ENCODE results near the gene AP1S3. TPM values are rescaled to one million over a fixed set of nuclear protein-coding genes. Genes with fewer than 3 reads are reported as not detected.

The AP1S3 gene
- total and polyA plus RNA-seq, 2 of the 4 experiments (the other 2 are of a cell fraction), result 2.5 to 4.1 TPM

DNA sequence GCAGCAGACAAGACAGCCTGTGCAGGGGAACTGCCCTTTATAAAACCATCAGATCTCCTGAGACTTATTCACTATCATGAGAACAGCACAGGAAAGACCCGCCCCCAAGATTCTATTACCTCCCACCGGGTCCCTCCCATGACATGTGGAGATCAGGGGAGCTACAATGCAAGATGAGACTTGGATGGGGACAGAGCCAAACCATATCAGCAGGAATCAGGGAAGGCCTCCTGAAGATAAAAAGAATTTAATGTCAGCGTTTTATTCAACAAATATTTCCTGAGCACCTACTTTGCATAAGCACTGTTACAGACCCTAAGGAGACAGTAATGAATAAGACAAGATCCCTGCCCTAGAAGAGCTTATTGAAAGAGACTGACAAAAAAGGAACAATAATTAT is 105.0 kb downstream of the AP1S3 start:
- no peak overlapping the region for H3K23ac ChIP-seq (ENCODE audit: low read depth, low read length)
- H3K4me1 ChIP-seq (ENCODE audit: control insufficient read depth, insufficient read depth, low read length), result peaks cover 18% of the 10 kb centered on the region
- no peaks in the 10 kb centered on the region for H3K36me3 ChIP-seq (ENCODE audit: control insufficient read depth, insufficient read depth, low read length)
- no peak overlapping the region for H3K4me3 ChIP-seq (ENCODE audit: insufficient read depth, low read depth, low read length)
- TF ChIP-seq, protein P1, sequence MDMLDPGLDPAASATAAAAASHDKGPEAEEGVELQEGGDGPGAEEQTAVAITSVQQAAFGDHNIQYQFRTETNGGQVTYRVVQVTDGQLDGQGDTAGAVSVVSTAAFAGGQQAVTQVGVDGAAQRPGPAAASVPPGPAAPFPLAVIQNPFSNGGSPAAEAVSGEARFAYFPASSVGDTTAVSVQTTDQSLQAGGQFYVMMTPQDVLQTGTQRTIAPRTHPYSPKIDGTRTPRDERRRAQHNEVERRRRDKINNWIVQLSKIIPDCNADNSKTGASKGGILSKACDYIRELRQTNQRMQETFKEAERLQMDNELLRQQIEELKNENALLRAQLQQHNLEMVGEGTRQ (IDR thresholded peaks at IDR 0.05; ENCODE audit: low read depth, low read length), result no peak
- TF ChIP-seq BHLHE40 (IDR thresholded peaks at IDR 0.05; ENCODE audit: low read depth, low read length), result no peak
- intact Hi-C loops (cut with micrococcal nuclease) (no loop called here), in situ Hi-C loops (cut with MboI; ENCODE audit: low sequenced_read_pairs) (no loop called here), dilution Hi-C loops (cut with HindIII; ENCODE audit: low sequenced_read_pairs, unreplicated experiment) (no loop called here)
- no peak overlapping the region for H3K27ac ChIP-seq (ENCODE audit: insufficient read depth, low read length)
- no peak overlapping the region for H2BK120ac ChIP-seq (ENCODE audit: low read depth, low read length)
- no TSS peak for BruUV-seq (replicated peaks)
- H2BK20ac ChIP-seq (ENCODE audit: low read depth, low read length), result no peak overlapping the region
- no peak overlapping the region for H3K14ac ChIP-seq (replicated peaks; ENCODE audit: low read depth, low read length)
- H4K20me1 ChIP-seq (ENCODE audit: insufficient read depth, low read length), result no peaks in the 10 kb centered on the region
- H2AK5ac ChIP-seq (ENCODE audit: low read depth, low read length), result no peak overlapping the region
- no peak overlapping the region for H3K18ac ChIP-seq (ENCODE audit: low read depth, low read length)
- H3K9ac ChIP-seq (ENCODE audit: low read depth, low read length), result no peak overlapping the region
- H2AFZ ChIP-seq (replicated peaks; ENCODE audit: low read length, poor library complexity), result no peak overlapping the region
- no peak overlapping the region for H4K8ac ChIP-seq (ENCODE audit: low read depth in 2 of 2, low read length in 2 of 2)
- no peak overlapping the region for H2AK9ac ChIP-seq (replicated peaks; ENCODE audit: low read depth, low read length, poor library complexity)
- DNase-seq (no peak), ATAC-seq (ENCODE audit: low read depth) (no peak)
- H3K4me2 ChIP-seq (ENCODE audit: low read depth, low read length), result no peak overlapping the region
- H2BK5ac ChIP-seq (ENCODE audit: low read depth, low read length, poor library complexity, severe bottlenecking), result no peak overlapping the region
- H3K27me3 ChIP-seq (ENCODE audit: control insufficient read depth, insufficient read depth, low read length), result no peaks in the 10 kb centered on the region
- ChIA-PET CTCF (no interaction called here), POLR2A (ENCODE audit: unreplicated experiment) (no interaction called here)
- no peaks in the 10 kb centered on the region for H3K9me1 ChIP-seq (ENCODE audit: insufficient read depth, low read length)
- no peak overlapping the region for H4K91ac ChIP-seq (ENCODE audit: insufficient read depth, low read depth, low read length)
- no peak overlapping the region for H2BK15ac ChIP-seq (ENCODE audit: low read depth, low read length)
- WGBS, 2 experiments (ENCODE audit: extremely low coverage in 2 of 2, insufficient read length in 1 of 2), result no CpG with 5 or more reads among the region's 3 CpGs
- H3K79me1 ChIP-seq (ENCODE audit: low read depth in 1 of 2, low read length in 2 of 2), result no peaks in the 10 kb centered on the region
- no peak overlapping the region for H3K56ac ChIP-seq (ENCODE audit: extremely low read depth, insufficient read depth, low read length)
- no peak overlapping the region for H4K5ac ChIP-seq (ENCODE audit: low read depth, low read length)
- H3K4ac ChIP-seq (ENCODE audit: low read depth, low read length), result no peak overlapping the region
- H3K9me3 ChIP-seq (ENCODE audit: control insufficient read depth, insufficient read depth, low read length), result peaks cover 3% of the 10 kb centered on the region; the same call in 1 of the 2 replicates

All from IMR-90 (cell line).